ENCODE data around the gene MBD5.
"Not testable (repeated sequence)": the region's sequence is repeated elsewhere in the genome, so short reads cannot be mapped to it uniquely, and the experiment has no call there.

Gene MBD5

GRCh38 chr2:148021059-148021861 is at the start of gene MBD5:
Gene MBD5, plus strand, starts transcription at chr2:148021091.
- peak; percentile 52 for DNase-seq (ENCODE audit: low read depth)

- no peak for DNase-seq (ENCODE audit: low read depth)
These were observed 44.8 kb upstream of the MBD5 start for GRCh38 chr2:147976102-147976501.

- DNase-seq (ENCODE audit: low read depth) = no peak
These were observed 43.2 kb upstream of the MBD5 start for GRCh38 chr2:147977679-147978078.

DNA sequence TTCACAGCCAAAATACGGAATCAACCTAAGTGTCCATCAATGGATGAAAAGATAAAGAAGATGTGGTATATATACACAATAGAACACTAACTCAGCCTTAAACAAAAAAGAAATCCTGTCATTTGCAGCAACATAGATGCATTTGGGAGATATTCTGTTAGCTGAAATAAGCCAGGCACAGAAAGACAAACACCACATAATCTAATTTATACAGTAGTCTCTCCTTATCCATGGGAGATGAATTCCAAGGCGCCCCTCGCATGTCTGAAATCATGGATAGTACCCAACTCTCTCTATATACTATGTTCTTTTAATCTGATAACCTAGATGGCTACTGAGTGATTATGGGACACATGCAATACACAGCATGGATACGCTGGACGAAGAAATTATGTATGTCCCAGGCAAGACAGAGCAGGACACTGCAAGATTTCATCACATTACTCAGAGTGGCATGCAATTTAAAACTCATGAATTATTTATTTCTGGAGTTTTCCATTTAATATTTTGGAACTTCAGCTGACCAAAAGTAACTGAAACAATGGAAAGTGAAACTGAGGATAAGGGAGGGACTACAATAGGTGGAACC is 39.9 kb upstream of the MBD5 start:
- no peak for DNase-seq (ENCODE audit: low read depth)

DNA sequence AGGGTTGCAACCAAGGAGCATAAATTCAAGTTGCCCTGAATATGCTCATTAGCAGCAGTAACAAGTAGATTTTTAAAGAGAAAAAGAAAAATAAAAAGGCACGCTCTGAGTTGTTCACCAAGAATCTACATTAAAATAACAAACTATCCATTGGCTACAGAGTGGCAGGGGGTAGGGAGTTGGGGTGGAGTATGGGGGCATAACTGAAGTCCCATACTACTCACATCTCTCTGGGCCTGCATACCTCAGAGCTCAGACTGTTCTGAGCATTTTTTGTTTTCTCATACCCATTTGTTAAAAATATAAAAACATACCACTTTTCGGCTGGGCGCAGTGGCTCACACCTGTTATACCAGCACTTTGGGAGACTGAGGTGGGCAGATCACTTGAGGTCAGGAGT is 31.8 kb upstream of the MBD5 start:
- DNase-seq (ENCODE audit: low read depth) = no peak

GRCh38 chr2:147989809-147990403 is 31.0 kb upstream of the MBD5 start:
- DNase-seq (ENCODE audit: low read depth) = peak; percentile 70

DNA sequence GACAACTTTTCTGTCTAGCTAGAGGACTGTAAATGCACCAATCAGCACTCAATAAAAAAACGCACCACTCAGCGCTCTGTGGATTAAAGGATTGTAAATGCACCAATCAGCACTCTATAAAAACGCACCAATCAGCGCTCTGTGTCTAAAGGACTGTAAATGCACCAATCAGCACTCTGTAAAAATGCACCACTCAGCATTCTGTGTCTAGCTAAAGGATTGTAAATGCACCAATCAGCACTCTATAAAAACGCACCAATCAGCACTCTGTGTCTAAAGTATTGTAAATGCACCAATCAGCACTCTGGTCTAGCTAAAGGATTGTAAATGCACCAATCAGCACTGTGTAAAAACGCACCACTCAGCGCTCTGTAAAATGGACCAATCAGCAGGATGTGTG is 25.9 kb upstream of the MBD5 start:
- DNase-seq (ENCODE audit: low read depth) = not testable (repeated sequence)

- no peak for DNase-seq (ENCODE audit: low read depth)
These were observed 24.1 kb upstream of the MBD5 start for GRCh38 chr2:147996828-147997227.

GRCh38 chr2:147998203-147998602 is 22.7 kb upstream of the MBD5 start:
- no peak for DNase-seq (ENCODE audit: low read depth)

DNA sequence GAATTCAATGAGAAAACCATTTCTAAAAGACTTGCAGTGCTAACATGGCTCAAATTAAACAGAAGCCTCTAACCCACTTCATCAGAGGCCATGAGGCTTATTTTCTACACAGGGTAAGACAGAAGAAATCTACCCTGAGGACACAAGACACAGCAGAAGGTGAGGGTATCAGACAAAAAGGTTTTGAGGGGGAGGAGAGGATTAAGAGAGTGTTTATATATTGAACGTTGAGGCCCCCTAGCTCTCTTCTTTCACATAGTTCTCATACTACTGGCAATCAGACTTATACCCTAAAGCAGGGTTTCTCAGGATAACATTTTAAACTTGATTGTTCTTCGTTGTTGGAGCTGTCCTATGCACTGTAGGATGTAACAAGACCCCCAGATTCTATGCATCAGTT is 21.8 kb upstream of the MBD5 start:
- no peak for DNase-seq (ENCODE audit: low read depth)

- DNase-seq (ENCODE audit: low read depth) = no peak
These were observed 20.8 kb upstream of the MBD5 start for GRCh38 chr2:148000095-148000494.

DNA sequence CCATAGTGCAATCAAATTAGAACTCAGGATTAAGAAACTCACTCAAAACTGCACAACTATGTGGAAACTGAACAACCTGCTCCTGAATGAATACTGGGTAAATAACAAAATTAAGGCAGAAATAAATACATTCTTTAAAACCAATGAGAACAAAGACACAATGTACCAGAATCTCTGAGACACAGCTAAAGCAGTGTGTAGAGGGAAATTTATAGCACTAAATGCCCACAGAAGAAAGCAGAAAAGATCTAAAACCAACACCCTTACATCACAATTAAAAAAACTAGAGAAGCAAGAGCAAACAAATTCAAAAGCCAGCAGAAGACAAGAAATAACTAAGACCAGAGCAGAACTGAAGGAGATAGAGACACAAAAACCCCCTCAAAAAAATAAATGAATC is 18.5 kb upstream of the MBD5 start:
- not testable (repeated sequence) for DNase-seq (ENCODE audit: low read depth)

DNA sequence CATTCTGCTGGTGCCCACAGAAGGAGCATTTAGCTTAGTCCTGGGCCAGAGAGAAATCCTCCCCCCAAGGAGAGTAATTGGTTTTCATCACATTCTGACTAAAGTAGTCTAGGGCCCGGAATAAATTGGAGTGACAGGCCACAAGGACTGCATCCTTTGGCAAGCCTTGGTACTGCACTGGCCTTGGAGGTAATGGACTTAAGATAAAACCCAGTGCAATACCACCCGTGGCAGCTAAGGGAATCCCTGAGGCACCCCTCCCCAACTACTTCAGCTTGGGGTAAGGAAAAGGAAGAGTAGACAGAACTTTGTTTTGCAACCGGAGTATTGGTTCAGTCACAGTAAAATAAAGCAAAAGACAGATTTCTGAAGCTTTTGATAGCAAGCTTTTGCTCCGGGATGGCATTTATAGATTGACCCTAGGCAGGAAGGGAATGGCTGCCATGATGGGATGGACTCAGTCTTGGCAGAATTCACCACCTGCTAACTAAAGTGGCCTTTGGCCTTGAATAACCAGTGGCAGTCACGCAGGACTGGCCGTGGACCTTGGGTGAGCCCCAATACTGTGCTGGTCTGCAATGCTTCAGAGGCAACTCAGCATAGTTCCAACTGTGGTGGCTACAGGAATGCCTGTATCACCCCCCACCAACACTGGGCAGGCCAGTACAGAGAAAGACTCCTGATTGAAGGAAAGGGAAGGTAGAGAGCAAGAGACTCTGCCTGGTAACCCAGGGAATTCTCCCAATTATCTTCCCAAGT is 14.5 kb upstream of the MBD5 start:
- DNase-seq (ENCODE audit: low read depth) = no peak

DNA sequence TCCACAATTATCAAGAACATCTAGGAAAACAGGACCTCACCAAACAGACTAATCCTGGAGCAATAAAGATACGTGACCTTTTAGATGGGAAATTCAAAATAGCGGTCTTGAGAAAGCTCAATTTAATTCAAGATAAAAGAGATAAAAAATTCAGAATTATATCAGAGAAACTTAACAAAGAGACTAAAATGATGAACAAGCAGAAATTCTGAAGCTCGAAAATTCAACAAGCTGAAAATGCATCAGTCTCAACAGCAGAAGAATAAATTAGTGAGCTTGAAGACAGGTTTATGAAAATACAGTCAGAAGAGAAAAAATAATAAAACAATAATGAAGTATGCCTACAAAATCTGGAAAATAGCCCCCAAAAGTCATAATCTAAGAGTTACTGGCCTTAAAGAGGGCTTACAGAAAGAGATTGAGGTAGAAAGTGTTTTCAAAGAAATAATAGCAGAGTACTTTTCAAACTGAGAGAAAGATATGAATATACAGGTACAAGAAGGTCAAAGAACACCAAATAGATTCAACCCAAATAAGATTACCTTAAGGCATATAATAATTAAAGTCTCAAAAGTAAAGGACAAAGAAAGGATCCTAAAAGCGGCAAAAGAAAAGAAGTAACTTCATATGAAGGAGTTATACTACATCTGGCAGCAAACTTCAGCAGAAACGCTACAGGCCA is 13.5 kb upstream of the MBD5 start:
- DNase-seq (ENCODE audit: low read depth) = no peak

GRCh38 chr2:148008411-148008810 is 12.5 kb upstream of the MBD5 start:
- not testable (repeated sequence) for DNase-seq (ENCODE audit: low read depth)

- no peak for DNase-seq (ENCODE audit: low read depth)
These were observed 7.0 kb upstream of the MBD5 start for GRCh38 chr2:148013876-148014275.

GRCh38 chr2:148014616-148015015 is 6.3 kb upstream of the MBD5 start:
- DNase-seq (ENCODE audit: low read depth) = no peak

GRCh38 chr2:148020111-148021058 is 506 bp upstream of the MBD5 start, which contains the start of gene ORC4:
Gene ORC4, minus strand, starts transcription at chr2:148020737. Its CDS starts 44,779 bp downstream, at chr2:147975958.
- DNase-seq (ENCODE audit: low read depth) = peak; percentile 100

DNA sequence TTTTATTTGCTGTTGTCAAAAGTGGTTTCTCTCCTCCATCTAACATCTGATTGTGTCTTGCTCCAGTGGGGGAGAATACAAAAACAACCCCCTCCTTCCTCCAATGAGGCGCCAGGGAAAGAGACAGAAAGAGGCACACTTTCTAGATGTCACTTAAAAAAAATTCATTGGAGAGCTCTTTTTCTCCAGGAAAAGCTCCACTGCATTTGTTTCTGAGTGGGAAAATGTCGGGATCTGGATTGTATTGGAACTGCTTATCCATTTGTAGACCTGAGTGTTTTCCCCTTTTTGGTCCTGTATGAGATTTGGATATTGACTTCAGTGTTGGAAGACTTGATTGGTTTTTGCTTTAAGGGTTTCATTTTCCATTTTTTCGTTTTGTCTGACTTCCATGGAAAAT is 995 bp downstream of the MBD5 start:
- DNase-seq (ENCODE audit: low read depth) = peak; percentile 17

DNA sequence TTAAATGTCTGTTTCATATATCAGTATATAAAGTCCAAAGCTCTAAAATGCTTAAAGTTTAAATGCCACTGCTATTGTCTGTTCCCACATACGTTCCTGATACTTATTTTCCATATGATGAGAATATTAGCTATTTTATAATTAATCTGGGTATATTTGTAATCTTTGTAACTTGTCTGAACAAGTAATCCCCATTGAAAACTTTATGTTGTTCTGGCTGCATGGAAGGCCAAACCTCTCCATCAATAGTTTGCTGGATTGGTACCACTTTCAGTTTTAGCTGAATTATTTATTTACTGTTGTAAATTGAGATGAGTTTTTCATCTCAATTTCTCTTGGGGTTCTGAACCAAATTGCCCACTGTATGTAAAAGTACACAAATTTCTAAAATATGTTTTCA is 1.5 kb downstream of the MBD5 start:
- DNase-seq (ENCODE audit: low read depth) = no peak

GRCh38 chr2:148022882-148023281 is 2.0 kb downstream of the MBD5 start:
- no peak for DNase-seq (ENCODE audit: low read depth)

Measured in ELR (cell line).